Progenitor cell of endocrine pancreas (in vitro differentiated cells): ENCODE results near the gene COA3. TPM values are rescaled to one million over a fixed set of nuclear protein-coding genes. Genes with fewer than 3 reads are reported as not detected.
A peak's percentile ranks its signal among the peaks of the same experiment; 100 is the strongest.

Experiments
- DNase-seq: peaks from one replicate; pipeline ENCODE4 v3.0.0; 2021; ENCODE audit warnings: low spot score; ENCODE audit not compliant: unreplicated experiment
- H3K27ac Mint-ChIP-seq: 2 replicates; pipeline ENCODE4 v1.8.0; 2021; ENCODE audit warnings: mild to moderate bottlenecking, moderate library complexity, mixed read lengths
- H3K27me3 Mint-ChIP-seq: 2 replicates; pipeline ENCODE4 v1.8.0; 2021; ENCODE audit warnings: mixed read lengths
- H3K36me3 Mint-ChIP-seq: 2 replicates; pipeline ENCODE4 v1.8.0; 2022; ENCODE audit warnings: mixed read lengths; ENCODE audit not compliant: insufficient read depth
- H3K4me1 Mint-ChIP-seq: 2 replicates; pipeline ENCODE4 v1.8.0; 2021; ENCODE audit warnings: low read depth, mixed read lengths
- H3K4me3 Mint-ChIP-seq: 2 replicates; pipeline ENCODE4 v1.8.0; 2021; ENCODE audit warnings: low read depth, mild to moderate bottlenecking, moderate library complexity, mixed read lengths
- H3K9me3 Mint-ChIP-seq: 2 replicates; pipeline ENCODE4 v1.8.0; 2021; ENCODE audit warnings: low read depth, mixed read lengths
- CTCF ChIP-seq: fragments of 200-600 bp; sonication (generic); IDR thresholded peaks from one replicate; pipeline ENCODE4 v1.5.0; 2021; ENCODE audit warnings: antibody characterized with exemption, mild to moderate bottlenecking; ENCODE audit not compliant: unreplicated experiment
- total RNA-seq: library from RNA; stranded (reverse); gene quantifications from 2 replicates; pipeline ENCODE4 v1.2.1, GENCODE V29; 2021

COA3 gene
- total RNA-seq, 1 donor from 2014 or later, result 85.4 TPM

DNA sequence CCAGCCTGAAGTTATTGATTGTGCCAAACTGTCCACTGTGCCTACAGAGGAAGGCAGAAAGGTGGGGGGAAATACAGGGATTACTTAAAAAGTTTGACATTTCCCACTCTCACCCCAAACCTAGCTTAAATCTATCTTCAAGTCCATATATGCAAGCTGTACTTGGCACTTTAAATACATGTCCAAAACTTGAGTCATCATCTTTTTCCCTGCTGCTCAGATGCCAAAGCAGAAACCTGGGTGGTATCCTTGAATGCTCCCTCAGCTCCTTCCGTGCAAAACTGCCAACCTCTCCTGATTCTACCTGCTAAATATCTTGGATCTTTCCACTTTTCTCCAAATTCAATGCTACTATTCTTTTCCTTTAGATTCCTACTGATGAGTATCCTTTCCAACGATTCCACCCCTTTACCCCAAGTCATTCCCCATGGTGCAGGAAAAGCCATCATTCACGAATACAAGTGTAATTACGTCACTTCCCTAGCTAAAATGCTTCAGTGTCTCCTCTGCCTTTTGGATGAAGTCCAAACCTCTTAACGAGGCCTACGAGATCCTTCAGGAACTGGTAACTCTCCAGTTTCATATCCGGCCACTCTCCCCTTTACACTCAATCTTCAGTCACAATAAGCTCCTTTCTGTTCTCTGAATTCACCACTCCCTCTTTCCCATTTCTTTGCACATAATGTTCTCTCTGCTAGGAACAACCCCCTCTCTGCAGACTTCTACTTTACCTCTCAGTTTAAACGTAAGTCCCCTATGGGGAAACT is 16.3 kb upstream of the COA3 start:
- peaks cover 21% of the 10 kb centered on the region for H3K36me3 Mint-ChIP-seq
- H3K4me3 Mint-ChIP-seq, result no peak overlapping the region
- H3K27ac Mint-ChIP-seq, result no peak overlapping the region
- no peak for DNase-seq
- no peaks in the 10 kb centered on the region for H3K9me3 Mint-ChIP-seq
- TF ChIP-seq CTCF, result no peak
- H3K27me3 Mint-ChIP-seq, result no peaks in the 10 kb centered on the region
- no peaks in the 10 kb centered on the region for H3K4me1 Mint-ChIP-seq

- DNase-seq, result no peak
- Mint-ChIP-seq H3K27me3 (no peaks in the 10 kb centered on the region), H3K4me1 (peaks cover 8% of the 10 kb centered on the region), H3K36me3 (peaks cover 13% of the 10 kb centered on the region), H3K4me3 (no peak overlapping the region), H3K27ac (no peak overlapping the region), H3K9me3 (no peaks in the 10 kb centered on the region)
- TF ChIP-seq CTCF, result no peak
Observed at GRCh38 chr17:42809250-42809649, 10.7 kb upstream of the COA3 start.

- Mint-ChIP-seq H3K9me3 (no peaks in the 10 kb centered on the region), H3K4me3 (no peak overlapping the region), H3K27ac (no peak overlapping the region), H3K27me3 (no peaks in the 10 kb centered on the region), H3K36me3 (peaks cover 5% of the 10 kb centered on the region), H3K4me1 (peaks cover 18% of the 10 kb centered on the region)
- TF ChIP-seq CTCF, result no peak
- DNase-seq, result no peak
Observed at GRCh38 chr17:42806249-42806648, 7.7 kb upstream of the COA3 start.

GRCh38 chr17:42804918-42805367 is 6.4 kb upstream of the COA3 start:
- Mint-ChIP-seq H3K27ac (peak overlapping the region; percentile 60), H3K9me3 (no peaks in the 10 kb centered on the region), H3K27me3 (no peaks in the 10 kb centered on the region), H3K4me3 (no peak overlapping the region), H3K4me1 (peaks cover 18% of the 10 kb centered on the region), H3K36me3 (no peaks in the 10 kb centered on the region)
- no peak for TF ChIP-seq CTCF
- no peak for DNase-seq

- Mint-ChIP-seq H3K27ac (peak overlapping the region; percentile 57), H3K4me1 (peaks cover 22% of the 10 kb centered on the region)
Observed at GRCh38 chr17:42803074-42803883, 4.8 kb upstream of the COA3 start.

More at GRCh38 chr17:42803074-42803883, 4.8 kb upstream of the COA3 start:
- Mint-ChIP-seq H3K27me3 (no peaks in the 10 kb centered on the region), H3K9me3 (peaks cover 4% of the 10 kb centered on the region), H3K4me3 (no peak overlapping the region), H3K36me3 (peaks cover 2% of the 10 kb centered on the region)
- no peak for TF ChIP-seq CTCF
- DNase-seq, result no peak
